ENCODE measurements around the gene TRAF2. TPM values are rescaled to one million over a fixed set of nuclear protein-coding genes. Genes with fewer than 3 reads are reported as not detected.
A peak's percentile ranks its signal among the peaks of the same experiment; 100 is the strongest.
"Not testable (repeated sequence)": the region's sequence is repeated elsewhere in the genome, so short reads cannot be mapped to it uniquely, and the experiment has no call there.

The TRAF2 gene
- total RNA-seq, 1 donor from 2014 or later: 10.0 TPM

GRCh38 chr9:136881691-136882108 is 4.6 kb upstream of the TRAF2 start:
- Histone ChIP-seq H3K27ac (replicated peaks) (peak overlapping the region; percentile 53), H3K4me1 (peaks cover 27% of the 10 kb centered on the region), H3K9me3 (replicated peaks) (no peaks in the 10 kb centered on the region), H3K36me3 (no peaks in the 10 kb centered on the region), H3K4me3 (peak overlapping the region; percentile 14), H3K27me3 (ENCODE audit: low read depth) (no peaks in the 10 kb centered on the region)
- intact Hi-C loops (cut with micrococcal nuclease): loop anchor here (10.0 kb wide), 1 partner anchor 53 kb away; no protein-coding TSS in a partner anchor
- no peak for DNase-seq
- TF ChIP-seq CTCF (IDR thresholded peaks at IDR 0.05; ENCODE audit: borderline replicate concordance): no peak

GRCh38 chr9:136882109-136882946 is 4.0 kb upstream of the TRAF2 start:
- intact Hi-C loops (cut with micrococcal nuclease): loop anchor here (10.0 kb wide), 1 partner anchor 52 kb away; no protein-coding TSS in a partner anchor
- TF ChIP-seq CTCF (IDR thresholded peaks at IDR 0.05; ENCODE audit: borderline replicate concordance): no peak
- peak overlapping the region; percentile 53 for H3K27ac ChIP-seq (replicated peaks)

GRCh38 chr9:136882947-136883283 is 3.4 kb upstream of the TRAF2 start:
- peaks cover 39% of the 10 kb centered on the region for H3K4me1 ChIP-seq
- H3K36me3 ChIP-seq; H3K9me3 ChIP-seq (replicated peaks); H3K27me3 ChIP-seq (ENCODE audit: low read depth); H3K27ac ChIP-seq (replicated peaks); H3K4me3 ChIP-seq; DNase-seq: not testable (repeated sequence)
- intact Hi-C loops (cut with micrococcal nuclease): loop anchor here (10.0 kb wide), 1 partner anchor 52 kb away; no protein-coding TSS in a partner anchor

More at GRCh38 chr9:136882109-136882946, 4.0 kb upstream of the TRAF2 start:
- H3K27me3 ChIP-seq (ENCODE audit: low read depth): no peaks in the 10 kb centered on the region
- peaks cover 33% of the 10 kb centered on the region for H3K4me1 ChIP-seq
- no peaks in the 10 kb centered on the region for H3K36me3 ChIP-seq
- peak overlapping the region; percentile 14 for H3K4me3 ChIP-seq
- no peak for DNase-seq
- no peaks in the 10 kb centered on the region for H3K9me3 ChIP-seq (replicated peaks)

- intact Hi-C loops (cut with micrococcal nuclease): loop anchor here (10.0 kb wide), 1 partner anchor 51 kb away; no protein-coding TSS in a partner anchor
- H3K4me1 ChIP-seq: peaks cover 44% of the 10 kb centered on the region
- not testable (repeated sequence) for H3K27me3 ChIP-seq (ENCODE audit: low read depth); DNase-seq; H3K36me3 ChIP-seq; H3K9me3 ChIP-seq (replicated peaks); H3K4me3 ChIP-seq; H3K27ac ChIP-seq (replicated peaks)
Measured at GRCh38 chr9:136883670-136884069, 2.6 kb upstream of the TRAF2 start.

- intact Hi-C loops (cut with micrococcal nuclease): loop anchor here (10.0 kb wide), 1 partner anchor 48 kb away; no protein-coding TSS in a partner anchor
- Histone ChIP-seq H3K36me3 (peaks cover 15% of the 10 kb centered on the region), H3K27ac (replicated peaks) (peak overlapping the region; percentile 85), H3K9me3 (replicated peaks) (no peaks in the 10 kb centered on the region), H3K27me3 (ENCODE audit: low read depth) (no peaks in the 10 kb centered on the region), H3K4me1 (peaks cover 37% of the 10 kb centered on the region), H3K4me3 (peak overlapping the region; percentile 99)
- DNase-seq: no peak
- no peak for TF ChIP-seq CTCF (IDR thresholded peaks at IDR 0.05; ENCODE audit: borderline replicate concordance)
Measured at GRCh38 chr9:136886610-136887597, 588 bp downstream of the TRAF2 start.

GRCh38 chr9:136888454-136888853 is 2.1 kb downstream of the TRAF2 start:
- peaks cover 24% of the 10 kb centered on the region for H3K36me3 ChIP-seq
- no peak for TF ChIP-seq CTCF (IDR thresholded peaks at IDR 0.05; ENCODE audit: borderline replicate concordance)
- no peaks in the 10 kb centered on the region for H3K9me3 ChIP-seq (replicated peaks)
- DNase-seq: no peak
- no peak overlapping the region for H3K4me3 ChIP-seq
- H3K27ac ChIP-seq (replicated peaks): no peak overlapping the region
- no peaks in the 10 kb centered on the region for H3K27me3 ChIP-seq (ENCODE audit: low read depth)
- intact Hi-C loops (cut with micrococcal nuclease): loop anchor here (10.0 kb wide), 1 partner anchor 46 kb away; no protein-coding TSS in a partner anchor
- peaks cover 27% of the 10 kb centered on the region for H3K4me1 ChIP-seq
